ENCODE measurements around the gene RWDD2A.
A peak's percentile ranks its signal among the peaks of the same experiment; 100 is the strongest.

The RWDD2A gene

DNA sequence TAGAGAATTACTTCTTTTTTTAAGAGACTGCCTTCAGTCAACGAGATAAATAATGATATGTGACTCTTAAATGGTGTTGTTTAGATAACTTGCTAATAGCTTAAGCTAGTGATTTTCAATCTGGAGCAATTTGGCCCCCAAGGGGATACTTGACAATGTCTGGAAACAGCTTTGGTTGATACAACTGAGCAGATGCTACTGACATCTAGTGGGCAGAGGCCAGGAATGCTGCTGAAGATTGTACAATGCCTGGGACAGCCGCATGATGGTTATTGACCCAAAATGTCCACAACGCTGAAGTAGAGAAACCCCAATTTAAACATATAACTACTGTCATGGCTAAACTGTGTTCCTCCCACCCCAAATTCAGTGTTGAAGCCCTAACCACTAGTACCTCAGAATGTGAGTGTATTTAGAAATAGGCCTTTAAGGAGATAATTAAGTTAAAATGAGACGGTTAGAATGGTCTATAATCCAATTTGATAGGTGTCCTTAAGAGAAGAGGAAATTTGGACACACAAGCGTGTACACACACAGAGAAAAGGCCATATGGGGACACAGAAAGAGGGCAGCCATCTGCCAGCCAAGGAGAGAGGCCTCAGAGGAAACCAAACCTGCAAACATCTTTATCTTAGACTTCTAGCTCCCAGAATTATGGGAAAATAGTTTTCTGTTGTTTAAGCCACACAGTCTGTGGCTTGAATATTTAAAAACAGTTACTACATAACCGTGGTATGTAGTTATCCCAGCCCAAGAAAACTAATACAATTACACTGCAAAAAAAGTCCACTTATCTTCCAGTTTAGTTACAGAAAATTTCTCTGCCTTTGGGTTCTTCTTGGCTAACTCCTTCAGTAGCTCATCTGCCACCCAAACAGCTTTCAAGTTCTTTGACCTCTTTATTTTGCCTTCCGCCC lies 22.2 kb downstream of the RWDD2A start:
- H2AFZ ChIP-seq (ENCODE audit: low read length), result peak overlapping the region; percentile 80
- H3K4me2 ChIP-seq (ENCODE audit: insufficient read depth, low read length, poor library complexity, severe bottlenecking), result no peak overlapping the region
- H3K18ac ChIP-seq (ENCODE audit: low read length), result no peak overlapping the region
- no peak overlapping the region for H3K4ac ChIP-seq (ENCODE audit: low read length)
- no peak overlapping the region for H2BK12ac ChIP-seq (ENCODE audit: low read length)
- H2BK15ac ChIP-seq (ENCODE audit: low read length), result no peak overlapping the region
- H3K79me1 ChIP-seq (ENCODE audit: low read depth, low read length), result no peaks in the 10 kb centered on the region
- H2BK120ac ChIP-seq (ENCODE audit: low read depth, low read length), result no peak overlapping the region
- H3K14ac ChIP-seq (ENCODE audit: low read length), result no peak overlapping the region
- WGBS, 2 donors (ENCODE audit: extremely low coverage in 2 of 2, insufficient read length in 2 of 2, insufficient replicate concordance in 1 of 2), result no CpG with 5 or more reads among the region's 7 CpGs
- no peak overlapping the region for H2AK5ac ChIP-seq (ENCODE audit: low read depth, low read length)
- H3K27ac ChIP-seq (replicated peaks; ENCODE audit: low read length), result no peak overlapping the region
- no peak overlapping the region for H3K4me3 ChIP-seq (ENCODE audit: low read length in 2 of 2)
- no peaks in the 10 kb centered on the region for H3K9me3 ChIP-seq (replicated peaks in 1 of 2; ENCODE audit: control insufficient read depth in 2 of 2, insufficient read depth in 1 of 2, low read depth in 1 of 2, low read length in 2 of 2)
- no peaks in the 10 kb centered on the region for H3K4me1 ChIP-seq (ENCODE audit: control insufficient read depth in 2 of 2, insufficient read depth in 1 of 2, low read depth in 1 of 2, low read length in 2 of 2)
- peaks cover 0 to 40% (median 0%) of the 10 kb centered on the region in 3 experiments for H3K27me3 ChIP-seq (ENCODE audit: control insufficient read depth in 3 of 3, insufficient read depth in 3 of 3, low read depth in 1 of 3, low read length in 3 of 3)
- no peak overlapping the region for H4K91ac ChIP-seq (ENCODE audit: low read depth, low read length, poor library complexity)
- H3K23ac ChIP-seq (ENCODE audit: low read depth, low read length, poor library complexity), result no peak overlapping the region
- no peak overlapping the region for H3K9ac ChIP-seq (ENCODE audit: low read depth, low read length, poor library complexity)
- no peak overlapping the region for H2BK5ac ChIP-seq (ENCODE audit: low read length)
- H4K8ac ChIP-seq (ENCODE audit: low read depth, low read length), result no peak overlapping the region
- H3K36me3 ChIP-seq (replicated peaks in 1 of 2; ENCODE audit: control insufficient read depth in 2 of 2, insufficient read depth in 2 of 2, low read length in 2 of 2), result no peaks in the 10 kb centered on the region
- DNase-seq (ENCODE audit: low spot score), result peak; percentile 48

GRCh38 chr6:83216806-83217205 lies 23.6 kb downstream of the RWDD2A start:
- H3K4me1 ChIP-seq (ENCODE audit: control insufficient read depth in 2 of 2, insufficient read depth in 1 of 2, low read depth in 1 of 2, low read length in 2 of 2), result no peaks in the 10 kb centered on the region
- H4K91ac ChIP-seq (ENCODE audit: low read depth, low read length, poor library complexity), result no peak overlapping the region
- H3K36me3 ChIP-seq (replicated peaks in 1 of 2; ENCODE audit: control insufficient read depth in 2 of 2, insufficient read depth in 2 of 2, low read length in 2 of 2), result no peaks in the 10 kb centered on the region
- H3K4me2 ChIP-seq (ENCODE audit: insufficient read depth, low read length, poor library complexity, severe bottlenecking), result no peak overlapping the region
- no peak overlapping the region for H3K27ac ChIP-seq (replicated peaks; ENCODE audit: low read length)
- no peaks in the 10 kb centered on the region for H3K9me3 ChIP-seq (replicated peaks in 1 of 2; ENCODE audit: control insufficient read depth in 2 of 2, insufficient read depth in 1 of 2, low read depth in 1 of 2, low read length in 2 of 2)
- no peak overlapping the region for H2BK5ac ChIP-seq (ENCODE audit: low read length)
- no peaks in the 10 kb centered on the region for H3K79me1 ChIP-seq (ENCODE audit: low read depth, low read length)
- no peak overlapping the region for H3K4me3 ChIP-seq (ENCODE audit: low read length in 2 of 2)
- H3K27me3 ChIP-seq (ENCODE audit: control insufficient read depth in 3 of 3, insufficient read depth in 3 of 3, low read depth in 1 of 3, low read length in 3 of 3), result peaks cover 0 to 31% (median 0%) of the 10 kb centered on the region in 3 experiments
- no peak overlapping the region for H2BK120ac ChIP-seq (ENCODE audit: low read depth, low read length)
- H3K18ac ChIP-seq (ENCODE audit: low read length), result no peak overlapping the region
- H3K23ac ChIP-seq (ENCODE audit: low read depth, low read length, poor library complexity), result no peak overlapping the region
- no peak overlapping the region for H3K9ac ChIP-seq (ENCODE audit: low read depth, low read length, poor library complexity)
- H4K8ac ChIP-seq (ENCODE audit: low read depth, low read length), result no peak overlapping the region
- no peak overlapping the region for H2BK15ac ChIP-seq (ENCODE audit: low read length)
- no peak overlapping the region for H2AK5ac ChIP-seq (ENCODE audit: low read depth, low read length)
- H2BK12ac ChIP-seq (ENCODE audit: low read length), result no peak overlapping the region
- no peak for DNase-seq (ENCODE audit: low spot score)
- H2AFZ ChIP-seq (ENCODE audit: low read length), result no peak overlapping the region
- H3K14ac ChIP-seq (ENCODE audit: low read length), result no peak overlapping the region
- H3K4ac ChIP-seq (ENCODE audit: low read length), result no peak overlapping the region

DNA sequence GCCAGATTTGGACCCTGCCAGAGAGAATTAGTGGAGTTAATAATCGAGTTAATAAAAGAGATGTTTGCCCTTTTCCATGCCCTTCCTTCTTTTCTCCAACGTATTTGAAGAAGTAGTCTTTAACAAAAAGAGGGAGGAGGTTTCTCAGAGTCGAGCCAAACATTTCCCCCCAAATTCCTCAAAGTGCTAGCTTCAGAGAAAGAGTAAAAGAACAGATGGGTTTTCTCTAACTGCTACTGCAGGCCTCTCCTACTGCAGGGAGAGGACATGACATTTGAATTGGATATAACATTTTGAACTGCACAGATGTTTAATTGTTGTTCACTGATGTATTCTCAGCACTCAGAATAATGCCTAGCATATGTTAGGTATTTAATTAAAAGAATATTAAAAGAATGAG lies 25.5 kb downstream of the RWDD2A start:
- no peak overlapping the region for H3K18ac ChIP-seq (ENCODE audit: low read length)
- H2BK12ac ChIP-seq (ENCODE audit: low read length), result no peak overlapping the region
- no peak overlapping the region for H2BK15ac ChIP-seq (ENCODE audit: low read length)
- no peak overlapping the region for H4K8ac ChIP-seq (ENCODE audit: low read depth, low read length)
- H4K91ac ChIP-seq (ENCODE audit: low read depth, low read length, poor library complexity), result no peak overlapping the region
- no peak overlapping the region for H3K23ac ChIP-seq (ENCODE audit: low read depth, low read length, poor library complexity)
- H2BK5ac ChIP-seq (ENCODE audit: low read length), result no peak overlapping the region
- no peak overlapping the region for H3K9ac ChIP-seq (ENCODE audit: low read depth, low read length, poor library complexity)
- H3K14ac ChIP-seq (ENCODE audit: low read length), result no peak overlapping the region
- no peak overlapping the region for H3K27ac ChIP-seq (replicated peaks; ENCODE audit: low read length)
- no peak for DNase-seq (ENCODE audit: low spot score)
- no peak overlapping the region for H2BK120ac ChIP-seq (ENCODE audit: low read depth, low read length)
- no peak overlapping the region for H3K4ac ChIP-seq (ENCODE audit: low read length)
- H3K79me1 ChIP-seq (ENCODE audit: low read depth, low read length), result no peaks in the 10 kb centered on the region
- no peak overlapping the region for H2AFZ ChIP-seq (ENCODE audit: low read length)
- H3K27me3 ChIP-seq (ENCODE audit: control insufficient read depth in 3 of 3, insufficient read depth in 3 of 3, low read depth in 1 of 3, low read length in 3 of 3), result peaks cover 0 to 26% (median 0%) of the 10 kb centered on the region in 3 experiments
- no peaks in the 10 kb centered on the region for H3K36me3 ChIP-seq (replicated peaks in 1 of 2; ENCODE audit: control insufficient read depth in 2 of 2, insufficient read depth in 2 of 2, low read length in 2 of 2)
- no peak overlapping the region for H3K4me2 ChIP-seq (ENCODE audit: insufficient read depth, low read length, poor library complexity, severe bottlenecking)
- WGBS, 2 donors (ENCODE audit: extremely low coverage in 2 of 2, insufficient read length in 2 of 2, insufficient replicate concordance in 1 of 2), result no CpG with 5 or more reads among the region's 3 CpGs
- no peaks in the 10 kb centered on the region for H3K4me1 ChIP-seq (ENCODE audit: control insufficient read depth in 2 of 2, insufficient read depth in 1 of 2, low read depth in 1 of 2, low read length in 2 of 2)
- no peaks in the 10 kb centered on the region for H3K9me3 ChIP-seq (replicated peaks in 1 of 2; ENCODE audit: control insufficient read depth in 2 of 2, insufficient read depth in 1 of 2, low read depth in 1 of 2, low read length in 2 of 2)
- H3K4me3 ChIP-seq (ENCODE audit: low read length in 2 of 2), result no peak overlapping the region
- no peak overlapping the region for H2AK5ac ChIP-seq (ENCODE audit: low read depth, low read length)

DNA sequence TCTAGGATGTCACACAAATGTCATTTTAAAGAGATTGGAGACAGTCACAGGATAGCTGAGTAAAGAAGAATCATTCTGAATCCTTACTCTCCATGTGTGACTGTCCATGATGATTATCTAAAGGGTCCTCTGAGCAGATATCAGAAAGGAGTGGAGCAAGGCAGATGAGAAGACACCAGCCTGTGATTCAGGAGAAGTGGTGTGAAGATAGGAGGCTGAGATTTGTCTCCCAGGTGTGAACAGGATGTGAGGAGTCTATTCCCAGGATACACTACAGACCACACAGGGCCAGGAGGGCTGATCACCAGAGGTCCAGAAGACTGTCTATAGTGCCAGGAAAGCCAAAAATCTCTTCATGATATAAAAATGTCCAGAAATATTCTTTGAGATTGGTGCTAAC lies 27.0 kb downstream of the RWDD2A start:
- Histone ChIP-seq H3K36me3 (replicated peaks in 1 of 2; ENCODE audit: control insufficient read depth in 2 of 2, insufficient read depth in 2 of 2, low read length in 2 of 2) (no peaks in the 10 kb centered on the region), H3K9ac (ENCODE audit: low read depth, low read length, poor library complexity) (no peak overlapping the region), H3K9me3 (replicated peaks in 1 of 2; ENCODE audit: control insufficient read depth in 2 of 2, insufficient read depth in 1 of 2, low read depth in 1 of 2, low read length in 2 of 2) (no peaks in the 10 kb centered on the region), H3K4ac (ENCODE audit: low read length) (no peak overlapping the region), H3K23ac (ENCODE audit: low read depth, low read length, poor library complexity) (no peak overlapping the region), H4K91ac (ENCODE audit: low read depth, low read length, poor library complexity) (no peak overlapping the region), H2AK5ac (ENCODE audit: low read depth, low read length) (no peak overlapping the region), H2BK15ac (ENCODE audit: low read length) (no peak overlapping the region), H3K18ac (ENCODE audit: low read length) (no peak overlapping the region), H3K79me1 (ENCODE audit: low read depth, low read length) (no peaks in the 10 kb centered on the region), H3K27ac (replicated peaks; ENCODE audit: low read length) (no peak overlapping the region), H4K8ac (ENCODE audit: low read depth, low read length) (no peak overlapping the region), H2BK5ac (ENCODE audit: low read length) (no peak overlapping the region), H3K4me2 (ENCODE audit: insufficient read depth, low read length, poor library complexity, severe bottlenecking) (no peak overlapping the region), H3K4me3 (ENCODE audit: low read length in 2 of 2) (no peak overlapping the region), H2BK120ac (ENCODE audit: low read depth, low read length) (no peak overlapping the region), H3K14ac (ENCODE audit: low read length) (no peak overlapping the region), H2AFZ (ENCODE audit: low read length) (no peak overlapping the region), H2BK12ac (ENCODE audit: low read length) (no peak overlapping the region), H3K4me1 (ENCODE audit: control insufficient read depth in 2 of 2, insufficient read depth in 1 of 2, low read depth in 1 of 2, low read length in 2 of 2) (no peaks in the 10 kb centered on the region), H3K27me3 (ENCODE audit: control insufficient read depth in 3 of 3, insufficient read depth in 3 of 3, low read depth in 1 of 3, low read length in 3 of 3) (peaks cover 0 to 26% (median 0%) of the 10 kb centered on the region in 3 experiments)
- DNase-seq (ENCODE audit: low spot score), result no peak

All from neuronal stem cell (in vitro differentiated cells).